DMS153 (cell line): ENCODE measurements around the gene ABTB2.

Experiments
- DNase-seq: peaks from one replicate; lab custom pipeline; 2025; lab: John Stamatoyannopoulos, UW

The ABTB2 gene

GRCh38 chr11:34209809-34210208 lies 148.0 kb downstream of the ABTB2 start:
- no peak for DNase-seq

- no peak for DNase-seq
Observed at GRCh38 chr11:34208266-34209135, 149.3 kb downstream of the ABTB2 start.

- no peak for DNase-seq
Observed at GRCh38 chr11:34207487-34208180, 150.2 kb downstream of the ABTB2 start.

- DNase-seq, result no peak
Observed at GRCh38 chr11:34206407-34207300, 151.2 kb downstream of the ABTB2 start.

- DNase-seq, result no peak
Observed at GRCh38 chr11:34205326-34206035, 152.3 kb downstream of the ABTB2 start.

- peak; percentile 19 for DNase-seq
Observed at GRCh38 chr11:34204396-34205279, 153.2 kb downstream of the ABTB2 start.

- no peak for DNase-seq
Observed at GRCh38 chr11:34203377-34203871, 154.4 kb downstream of the ABTB2 start.

GRCh38 chr11:34201129-34201528 lies 156.7 kb downstream of the ABTB2 start:
- no peak for DNase-seq

- DNase-seq, result no peak
Observed at GRCh38 chr11:34199525-34199924, 158.3 kb downstream of the ABTB2 start.

- no peak for DNase-seq
Observed at GRCh38 chr11:34198523-34198922, 159.3 kb downstream of the ABTB2 start.

- DNase-seq, result no peak
Observed at GRCh38 chr11:34197256-34197655, 160.6 kb downstream of the ABTB2 start.

- no peak for DNase-seq
Observed at GRCh38 chr11:34194576-34195335, 163.1 kb downstream of the ABTB2 start.

GRCh38 chr11:34192481-34193401 lies 165.1 kb downstream of the ABTB2 start:
- no peak for DNase-seq

- DNase-seq, result no peak
Observed at GRCh38 chr11:34191578-34191977, 166.2 kb downstream of the ABTB2 start.

GRCh38 chr11:34190192-34191139 lies 167.3 kb downstream of the ABTB2 start:
- no peak for DNase-seq

- DNase-seq, result no peak
Observed at GRCh38 chr11:34189191-34189590, 168.6 kb downstream of the ABTB2 start.

- DNase-seq, result no peak
Observed at GRCh38 chr11:34188181-34188580, 169.6 kb downstream of the ABTB2 start.
